ENCODE measurements around the gene CACNB2. TPM values are rescaled to one million over a fixed set of nuclear protein-coding genes. Genes with fewer than 3 reads are reported as not detected.

CACNB2 gene
- total RNA-seq, 1 donor from 2014 or later, result 0.96 TPM

GRCh38 chr10:18260310-18260922 lies 120.2 kb downstream of the CACNB2 start:
- no peak for DNase-seq (ENCODE audit: low spot score in 2 of 2)
- Histone ChIP-seq H3K9me3 (no peaks in the 10 kb centered on the region), H3K27ac (no peak overlapping the region), H3K4me1 (no peaks in the 10 kb centered on the region), H3K4me3 (no peak overlapping the region), H3K27me3 (no peaks in the 10 kb centered on the region), H3K36me3 (no peaks in the 10 kb centered on the region)
- intact Hi-C loops (cut with DNase I), result no loop called here
- TF ChIP-seq CTCF (IDR thresholded peaks at IDR 0.05), result no peak

- Histone ChIP-seq H3K4me1 (no peaks in the 10 kb centered on the region), H3K4me3 (no peak overlapping the region), H3K27ac (no peak overlapping the region), H3K9me3 (no peaks in the 10 kb centered on the region), H3K27me3 (no peaks in the 10 kb centered on the region), H3K36me3 (no peaks in the 10 kb centered on the region)
- no peak for DNase-seq (ENCODE audit: low spot score in 2 of 2)
- TF ChIP-seq CTCF (IDR thresholded peaks at IDR 0.05), result no peak
- intact Hi-C loops (cut with DNase I), result no loop called here
Observed at GRCh38 chr10:18261063-18261610, 120.9 kb downstream of the CACNB2 start.

GRCh38 chr10:18261768-18262231 lies 121.6 kb downstream of the CACNB2 start:
- intact Hi-C loops (cut with DNase I), result no loop called here
- Histone ChIP-seq H3K4me1 (no peaks in the 10 kb centered on the region), H3K27ac (no peak overlapping the region), H3K36me3 (no peaks in the 10 kb centered on the region), H3K4me3 (no peak overlapping the region), H3K9me3 (no peaks in the 10 kb centered on the region), H3K27me3 (no peaks in the 10 kb centered on the region)
- no peak for TF ChIP-seq CTCF (IDR thresholded peaks at IDR 0.05)
- DNase-seq (ENCODE audit: low spot score in 2 of 2), result no peak

- intact Hi-C loops (cut with DNase I), result no loop called here
- TF ChIP-seq CTCF (IDR thresholded peaks at IDR 0.05), result no peak
- no peaks in the 10 kb centered on the region for H3K9me3 ChIP-seq
- no peaks in the 10 kb centered on the region for H3K27me3 ChIP-seq
- H3K4me3 ChIP-seq, result no peak overlapping the region
- H3K4me1 ChIP-seq, result no peaks in the 10 kb centered on the region
- no peak overlapping the region for H3K27ac ChIP-seq
- no peaks in the 10 kb centered on the region for H3K36me3 ChIP-seq
- DNase-seq (ENCODE audit: low spot score in 2 of 2), result no peak
Observed at GRCh38 chr10:18264466-18265050, 124.3 kb downstream of the CACNB2 start.

- no peak for TF ChIP-seq CTCF (IDR thresholded peaks at IDR 0.05)
- no peaks in the 10 kb centered on the region for H3K27me3 ChIP-seq
- H3K9me3 ChIP-seq, result no peaks in the 10 kb centered on the region
- intact Hi-C loops (cut with DNase I), result no loop called here
- H3K27ac ChIP-seq, result no peak overlapping the region
- no peaks in the 10 kb centered on the region for H3K36me3 ChIP-seq
- no peak for DNase-seq (ENCODE audit: low spot score in 2 of 2)
- H3K4me1 ChIP-seq, result no peaks in the 10 kb centered on the region
- H3K4me3 ChIP-seq, result no peak overlapping the region
Observed at GRCh38 chr10:18268005-18268404, 127.8 kb downstream of the CACNB2 start.

Measured in ascending aorta (tissue), 2 donors.